GM19395 (cell line): ENCODE results near the gene ADGRL3.
"Not testable (repeated sequence)": the region's sequence is repeated elsewhere in the genome, so short reads cannot be mapped to it uniquely, and the experiment has no call there.

Source experiments
- ATAC-seq: cut with Tn5 transposase; IDR thresholded peaks from one replicate; pipeline ENCODE4 v1.9.1; 2021; ENCODE audit warnings: mild to moderate bottlenecking, moderate library complexity; ENCODE audit not compliant: unreplicated experiment

ADGRL3 gene

DNA sequence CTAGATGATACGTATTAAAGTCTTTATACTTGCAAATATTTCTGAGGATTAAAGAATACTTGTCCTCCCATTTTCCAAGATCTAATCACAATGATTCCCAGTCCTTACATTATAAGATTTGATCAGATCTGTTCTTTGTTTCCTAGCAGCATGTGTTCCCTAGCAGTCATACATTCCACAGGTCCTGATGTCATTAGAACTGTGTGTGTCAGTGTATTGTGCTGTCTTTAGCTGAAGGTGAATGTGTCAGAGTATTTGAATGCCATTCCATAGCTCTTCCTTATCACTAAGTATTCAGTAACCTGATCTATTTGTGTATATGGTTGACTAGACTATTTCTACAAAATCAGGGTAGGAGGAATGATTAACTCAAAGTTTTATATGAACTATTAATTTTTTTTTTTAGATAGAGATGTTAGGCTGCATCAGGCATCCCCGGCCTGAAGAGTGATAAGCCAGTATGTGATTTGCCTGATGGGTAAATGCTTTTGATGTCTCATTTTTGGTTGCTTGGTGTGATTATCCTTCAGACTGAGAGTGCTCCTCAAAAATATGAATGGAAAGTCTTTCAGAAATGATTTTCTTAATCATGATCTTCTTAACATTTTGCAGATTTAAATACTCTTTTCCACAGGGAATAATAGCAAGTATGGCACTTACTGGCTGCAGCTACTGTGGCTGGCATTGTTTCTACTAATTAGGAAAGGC, 4.4 kb downstream of the ADGRL3 start:
- ATAC-seq: no peak

DNA sequence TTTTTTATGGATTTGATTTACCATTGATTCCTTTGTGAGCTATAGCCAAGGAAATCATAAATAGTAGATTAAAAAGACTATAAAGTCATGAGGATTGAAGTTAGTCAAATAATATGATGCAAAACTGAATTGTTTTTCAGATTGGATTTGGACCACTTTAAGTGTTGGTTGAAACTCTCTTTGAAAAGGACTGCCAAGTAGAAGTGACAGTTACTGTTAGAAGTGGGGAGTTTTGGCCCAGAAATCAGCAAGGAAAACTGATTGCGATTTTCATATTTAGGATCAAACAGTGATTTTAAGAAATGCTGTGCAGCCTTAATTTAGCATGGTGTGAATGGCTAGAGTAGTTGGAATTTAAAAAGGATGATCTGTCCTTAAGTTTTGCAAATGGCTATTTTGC, 4.9 kb downstream of the ADGRL3 start:
- no peak for ATAC-seq

DNA sequence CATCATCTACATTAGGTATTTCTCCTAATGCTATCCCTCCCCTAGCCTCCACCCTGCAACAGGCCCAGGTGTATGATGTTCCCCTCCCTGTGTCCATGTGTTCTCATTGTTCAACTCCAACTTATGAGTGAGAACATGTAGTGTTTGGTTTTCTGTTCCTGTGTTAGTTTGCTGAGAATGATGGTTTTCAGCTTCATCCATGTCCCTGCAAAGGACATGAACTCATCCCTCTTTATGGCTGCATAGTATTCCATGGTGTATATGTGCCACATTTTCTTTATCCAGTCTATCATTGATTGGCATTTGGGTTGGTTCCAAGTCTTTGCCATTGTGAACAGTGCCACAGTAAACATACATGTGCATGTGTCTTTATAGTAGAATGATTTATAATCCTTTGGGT, 7.0 kb downstream of the ADGRL3 start:
- ATAC-seq: not testable (repeated sequence)

DNA sequence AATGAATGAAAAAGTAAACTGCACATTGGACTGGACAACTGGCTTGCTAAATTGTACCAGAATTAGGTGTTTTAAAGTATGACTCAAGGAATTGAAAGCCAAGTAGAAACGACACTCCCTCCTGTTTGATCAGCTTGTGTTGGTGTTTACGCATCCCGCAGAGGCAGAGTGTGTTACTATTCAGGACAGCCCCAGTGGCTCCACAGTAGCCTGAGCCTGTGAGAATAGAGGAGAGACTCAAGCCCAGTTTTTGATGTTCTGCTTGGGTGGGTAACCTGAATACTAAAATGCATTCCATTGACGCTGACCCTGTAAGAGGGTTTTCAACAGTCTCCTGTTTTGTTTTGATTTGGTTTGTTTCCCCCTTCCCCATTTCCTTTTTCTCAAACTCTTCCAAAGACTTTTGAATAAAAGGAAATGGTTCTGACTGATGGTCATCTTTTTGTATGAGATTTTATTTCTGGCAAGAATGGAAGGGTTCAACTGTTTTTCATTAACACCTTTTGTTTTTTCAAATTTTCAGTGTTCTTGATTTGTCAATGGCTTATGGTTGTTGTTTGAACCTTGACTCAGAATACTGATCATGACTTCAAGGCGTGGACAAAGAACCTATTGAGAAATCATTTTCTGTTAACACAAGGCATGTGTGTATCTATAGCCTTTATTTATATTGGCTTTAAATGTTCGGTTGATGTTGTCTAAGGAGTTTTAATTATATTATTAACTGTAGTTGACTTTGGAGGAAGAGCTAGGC, 10.2 kb downstream of the ADGRL3 start:
- ATAC-seq: no peak

DNA sequence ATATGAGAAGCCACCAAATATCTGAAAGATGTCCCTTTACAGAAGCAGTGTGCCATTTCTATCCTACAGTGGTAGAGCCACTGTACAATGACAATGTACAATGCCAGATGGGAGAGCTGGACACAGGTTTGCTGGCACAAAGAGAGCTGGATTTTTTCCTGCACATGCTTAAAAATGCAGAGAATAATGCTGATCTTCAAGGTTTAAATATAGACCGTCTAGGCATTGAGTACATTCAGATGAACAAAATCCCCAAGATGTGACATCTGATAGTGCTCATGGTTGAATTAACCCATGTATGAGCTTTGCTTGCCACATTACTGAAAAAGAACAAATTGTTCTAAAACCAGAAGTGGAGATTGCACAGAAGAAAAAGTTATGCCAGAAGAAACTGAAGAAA, 11.7 kb downstream of the ADGRL3 start:
- ATAC-seq: no peak

DNA sequence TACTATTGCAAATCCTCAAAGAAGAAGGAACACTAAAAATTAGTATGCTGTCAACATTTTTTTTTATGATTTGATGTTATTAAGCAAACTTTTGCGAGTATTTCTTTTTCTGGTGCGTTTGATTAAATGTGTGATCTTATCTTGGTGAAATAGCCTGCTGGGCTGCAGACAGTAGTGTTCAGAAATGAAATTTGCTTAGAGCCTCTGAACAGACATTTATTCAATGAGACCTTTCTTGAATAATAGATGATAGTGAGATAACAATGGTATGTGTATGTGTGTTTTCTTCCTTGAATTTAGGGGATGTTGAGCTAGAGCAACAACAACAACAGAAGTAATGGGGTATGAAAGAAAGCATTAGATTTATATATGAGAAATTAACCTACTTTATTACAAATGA, 12.7 kb downstream of the ADGRL3 start:
- ATAC-seq: no peak

DNA sequence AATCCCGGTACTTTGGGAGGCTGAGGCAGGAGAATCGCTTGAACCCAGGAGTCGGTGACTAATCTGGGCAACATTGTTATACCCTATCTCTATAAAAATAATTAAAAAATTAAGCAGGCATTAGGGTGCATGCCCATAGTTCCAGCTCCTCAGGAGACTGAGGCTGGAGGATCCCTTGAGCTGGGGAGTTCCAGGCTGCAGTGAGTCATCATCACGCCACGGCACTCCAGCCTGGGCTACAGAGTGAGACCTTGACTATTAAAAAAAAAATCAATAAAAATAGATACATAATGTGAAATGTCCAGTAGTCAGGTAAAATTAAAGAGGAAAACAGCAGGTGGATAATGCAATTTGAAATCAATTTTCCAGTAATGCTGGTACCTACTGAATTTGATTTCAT, 14.6 kb downstream of the ADGRL3 start:
- ATAC-seq: no peak

DNA sequence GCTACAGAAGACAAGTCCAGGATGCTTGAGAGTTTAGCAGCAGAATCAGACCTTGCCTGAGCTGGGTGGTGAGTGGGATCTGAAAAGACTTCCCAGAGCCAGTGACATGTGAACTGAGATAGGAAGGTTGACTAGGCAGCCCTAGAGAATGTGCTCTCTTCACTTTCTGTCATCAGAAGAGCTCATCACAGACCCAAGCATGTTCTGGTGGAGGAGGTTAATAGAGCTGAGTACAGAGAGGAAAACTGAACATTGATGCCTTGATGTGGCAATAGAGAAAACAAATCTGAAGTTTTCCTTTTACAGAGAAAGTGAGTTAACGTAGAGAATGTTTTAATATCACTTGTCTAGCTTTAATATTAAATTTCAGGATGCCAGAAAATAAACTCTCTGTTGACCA, 17.1 kb downstream of the ADGRL3 start:
- no peak for ATAC-seq

DNA sequence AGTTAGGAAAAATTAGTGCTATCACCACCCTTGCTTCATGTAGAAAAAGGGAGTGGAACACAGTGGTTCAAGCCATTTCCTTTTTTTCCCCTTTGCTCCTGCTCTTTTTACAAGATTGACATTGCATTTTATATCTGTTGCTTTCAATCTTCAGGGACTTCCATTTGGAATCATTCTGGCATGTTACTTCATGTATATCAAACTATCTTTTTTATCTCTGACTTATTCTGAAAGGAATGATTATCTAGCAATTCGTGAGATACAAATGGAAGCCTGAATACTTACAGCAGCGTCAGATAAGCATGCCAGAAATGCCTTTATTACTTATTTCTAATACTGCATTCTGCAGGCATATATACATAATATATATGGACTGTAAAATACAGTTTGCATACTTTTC, 20.4 kb downstream of the ADGRL3 start:
- ATAC-seq: no peak

DNA sequence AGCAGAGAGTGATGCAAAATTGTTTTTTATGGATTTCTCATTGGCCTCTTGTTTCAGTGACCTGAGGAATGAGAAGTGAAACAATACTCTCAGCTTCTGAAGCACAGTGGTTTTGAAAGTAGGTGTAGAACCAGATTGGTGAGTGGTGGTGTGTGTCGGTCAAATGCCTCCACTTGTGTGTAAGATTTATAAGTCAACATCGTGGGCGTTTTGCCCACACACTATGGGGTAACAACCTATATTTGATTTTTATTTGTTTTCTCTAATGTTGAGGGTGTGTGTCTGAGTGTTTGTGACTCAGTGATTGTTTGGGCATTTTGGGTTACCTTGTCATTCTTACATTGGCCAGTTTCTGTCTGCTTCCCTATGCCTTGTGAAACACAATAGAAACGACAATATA, 23.3 kb downstream of the ADGRL3 start:
- ATAC-seq: no peak

DNA sequence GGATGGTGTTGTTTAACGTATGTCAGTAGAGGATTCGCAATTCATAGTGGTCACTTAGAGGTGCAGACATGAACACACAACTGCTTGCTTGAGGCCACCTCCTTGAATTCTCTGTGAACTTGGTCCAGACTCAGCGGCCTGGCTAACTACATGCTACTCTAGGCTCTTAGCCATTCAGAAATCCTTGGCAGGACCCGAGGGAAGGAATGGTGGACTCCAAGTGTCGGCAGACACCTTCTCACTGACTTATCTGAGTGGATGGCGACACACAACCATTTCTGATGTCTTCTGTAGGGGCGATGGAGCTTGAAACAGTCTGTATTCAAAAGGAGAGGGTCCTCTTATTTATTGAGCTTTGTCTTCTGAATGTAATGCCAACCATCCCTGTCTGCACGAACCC, 24.4 kb downstream of the ADGRL3 start:
- no peak for ATAC-seq

DNA sequence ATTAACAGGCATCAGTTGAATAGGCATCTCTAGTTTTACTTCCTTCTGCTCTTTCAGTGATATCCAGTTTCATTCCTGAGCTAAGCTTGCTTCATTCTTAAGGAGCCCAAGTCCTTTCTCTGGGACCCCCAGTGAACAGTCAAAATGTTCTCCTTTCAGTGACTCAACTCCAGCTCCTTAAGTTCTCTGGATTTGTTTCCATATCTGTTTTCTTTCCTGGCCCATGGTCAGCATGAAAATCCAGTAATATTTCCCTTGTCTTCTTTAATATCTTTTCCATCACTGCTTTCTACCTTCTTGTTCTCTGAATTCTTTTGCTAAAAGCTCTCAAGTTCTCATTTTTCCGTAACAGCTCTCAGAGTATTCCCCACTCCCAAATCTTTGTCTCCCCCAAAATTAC, 25.5 kb downstream of the ADGRL3 start:
- no peak for ATAC-seq

DNA sequence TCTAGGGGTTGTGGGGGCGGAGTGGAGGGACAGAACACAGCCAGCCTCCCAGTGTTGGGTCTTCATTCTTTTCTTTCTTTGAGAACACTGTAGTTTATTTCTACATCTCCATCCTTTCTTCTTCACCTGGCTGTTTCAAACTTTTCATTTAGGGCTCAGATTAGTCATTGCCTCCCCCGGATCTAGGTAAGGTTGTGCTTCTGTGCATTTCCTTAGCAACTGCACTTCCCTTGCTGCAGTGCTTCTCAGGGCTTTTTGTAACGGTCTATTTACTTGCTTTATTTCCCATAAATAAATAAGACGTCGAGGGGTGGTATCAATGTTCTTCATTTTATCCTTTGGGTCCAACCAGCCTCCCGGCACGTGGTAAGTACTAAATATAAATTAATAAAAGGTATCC, 31.3 kb downstream of the ADGRL3 start:
- ATAC-seq: no peak

DNA sequence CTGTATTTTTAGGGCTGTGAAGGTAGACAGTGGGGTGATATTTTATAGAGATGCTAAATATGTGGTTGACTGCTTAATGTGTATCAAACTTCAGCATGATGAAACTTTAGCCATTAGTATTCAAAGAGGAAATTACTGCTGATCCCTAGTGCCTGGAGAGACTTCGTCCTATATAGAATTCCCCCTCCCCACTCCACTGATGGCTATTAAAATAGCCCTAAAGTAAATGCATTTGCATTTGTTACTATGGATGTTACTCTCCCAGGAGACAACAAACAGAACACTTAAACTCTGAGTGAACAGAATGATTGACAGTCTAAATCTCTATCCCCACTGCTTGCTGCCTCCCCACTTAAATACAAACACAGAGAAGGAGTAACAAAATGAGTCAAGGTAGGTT, 39.1 kb downstream of the ADGRL3 start:
- ATAC-seq: no peak

DNA sequence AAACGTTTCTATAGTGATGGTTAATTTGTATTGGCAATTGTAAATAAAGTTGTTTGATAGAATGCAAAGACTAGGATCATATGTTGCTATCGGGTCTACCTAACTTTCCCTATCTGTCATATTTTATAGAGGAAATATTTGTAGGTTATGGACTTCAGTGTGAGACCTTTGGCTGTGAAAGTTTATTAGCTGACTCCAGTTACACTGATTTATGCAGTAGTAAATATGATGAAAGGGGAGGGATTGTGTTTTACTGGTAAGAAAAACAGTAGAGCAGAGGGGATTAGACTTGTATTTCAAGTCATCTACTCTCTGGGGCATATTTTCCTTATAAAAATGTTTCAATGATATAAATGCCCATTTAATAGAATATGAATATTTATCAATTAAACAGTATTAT, 43.8 kb downstream of the ADGRL3 start:
- no peak for ATAC-seq

DNA sequence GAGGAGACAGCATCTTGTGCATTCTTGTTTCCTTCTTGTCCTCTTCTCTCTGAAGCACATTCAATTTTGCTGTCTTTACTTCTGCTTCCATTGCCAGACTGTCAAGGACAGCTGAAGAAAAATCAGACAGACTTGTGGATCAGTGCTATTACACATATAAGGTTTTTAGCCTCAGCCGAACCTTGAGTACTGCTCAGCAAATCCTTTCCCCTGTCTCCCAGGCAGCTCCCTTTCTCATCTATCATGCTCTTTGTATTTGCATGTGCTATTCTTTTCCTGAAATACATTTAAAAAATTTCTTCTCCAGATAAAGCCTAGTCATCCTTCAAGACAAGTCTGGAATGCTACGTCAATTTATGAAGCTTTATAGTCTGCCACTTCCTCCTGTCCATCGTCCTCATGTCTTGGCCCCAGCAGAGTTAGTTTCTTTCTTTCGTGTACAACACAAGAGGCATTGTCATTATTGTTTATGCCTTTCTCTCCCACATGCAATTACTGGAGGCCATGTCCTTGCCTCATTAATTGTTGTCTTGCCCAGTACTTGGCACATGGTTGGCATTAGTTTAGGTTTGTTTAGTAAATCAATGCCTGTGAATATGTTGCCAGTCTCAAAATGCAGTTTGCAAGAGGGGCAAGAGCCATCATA, 45.1 kb downstream of the ADGRL3 start:
- no peak for ATAC-seq

DNA sequence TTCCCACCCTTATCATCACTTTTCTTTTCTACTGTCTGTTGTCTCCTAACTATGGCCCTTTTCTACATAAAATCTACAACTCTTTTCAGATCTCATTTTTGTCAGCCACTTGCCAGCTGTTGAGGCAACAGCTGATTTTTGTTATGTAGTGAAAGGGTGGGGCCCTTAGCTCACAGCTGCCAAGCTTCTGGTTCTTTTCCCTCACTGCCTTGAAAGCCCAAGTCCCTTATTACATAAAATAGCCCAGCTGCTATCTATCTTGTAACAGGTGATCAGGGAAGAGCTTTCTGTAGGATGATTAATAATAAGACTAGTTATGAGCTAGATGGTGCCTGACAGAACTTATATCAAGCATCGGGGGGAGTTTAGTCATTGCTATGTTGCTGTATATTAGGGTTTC, 45.9 kb downstream of the ADGRL3 start:
- ATAC-seq: no peak

DNA sequence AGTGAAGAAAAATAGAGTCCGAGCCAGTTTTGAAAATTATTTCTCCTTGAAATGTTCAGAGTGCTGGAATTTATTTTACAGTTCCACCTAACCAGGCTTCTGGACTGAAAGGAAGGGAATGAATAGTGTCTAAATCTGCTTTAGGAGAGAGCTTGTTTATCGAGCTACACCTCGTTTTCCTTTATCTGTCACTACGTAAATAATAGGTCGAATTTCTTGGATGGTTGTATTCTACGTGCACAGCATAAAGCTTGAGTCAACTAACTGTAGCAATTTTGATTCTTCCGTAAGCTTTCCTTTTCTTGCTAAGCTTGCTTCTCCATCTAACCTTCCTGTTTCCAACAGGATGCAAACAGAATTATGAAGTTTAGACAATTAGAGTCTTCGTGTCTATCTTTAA, 48.6 kb downstream of the ADGRL3 start:
- ATAC-seq: no peak

DNA sequence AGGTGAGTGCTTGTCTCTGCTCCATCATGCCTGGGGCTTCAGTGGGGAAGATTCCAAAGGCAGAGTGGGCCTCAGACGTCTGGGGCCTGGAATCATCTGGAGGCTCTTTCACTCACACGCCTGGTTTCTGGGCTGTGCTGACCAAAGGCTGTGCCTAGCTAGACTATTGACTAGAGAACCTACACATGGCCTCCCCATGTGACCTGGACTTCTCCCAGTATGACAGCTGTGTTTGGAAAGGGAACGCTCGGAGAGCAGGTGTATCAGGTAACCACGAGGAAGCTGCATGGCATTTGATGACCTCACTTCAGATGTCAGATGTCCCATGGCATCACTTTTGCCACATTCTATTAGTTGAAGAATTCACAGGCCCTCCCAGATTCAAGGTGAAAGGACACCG, 51.0 kb downstream of the ADGRL3 start:
- ATAC-seq: no peak

DNA sequence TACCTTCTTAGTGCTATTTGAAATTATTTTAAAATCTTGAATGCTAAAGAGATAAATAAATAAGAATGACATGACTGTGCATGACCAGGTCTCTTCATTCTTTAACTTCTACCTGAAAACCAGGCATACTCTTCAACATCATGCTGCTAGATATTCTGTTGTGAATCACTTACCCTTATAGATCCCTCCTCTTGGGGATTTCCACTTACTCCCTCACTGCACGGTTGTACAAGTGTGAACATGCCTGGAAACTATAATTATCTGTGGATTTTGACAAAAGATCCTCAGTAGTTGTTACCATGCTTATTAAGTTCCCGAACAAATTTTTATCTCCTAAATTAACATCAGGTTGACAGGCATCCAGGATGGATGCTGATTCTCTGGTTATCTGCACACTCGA, 54.3 kb downstream of the ADGRL3 start:
- ATAC-seq: no peak

DNA sequence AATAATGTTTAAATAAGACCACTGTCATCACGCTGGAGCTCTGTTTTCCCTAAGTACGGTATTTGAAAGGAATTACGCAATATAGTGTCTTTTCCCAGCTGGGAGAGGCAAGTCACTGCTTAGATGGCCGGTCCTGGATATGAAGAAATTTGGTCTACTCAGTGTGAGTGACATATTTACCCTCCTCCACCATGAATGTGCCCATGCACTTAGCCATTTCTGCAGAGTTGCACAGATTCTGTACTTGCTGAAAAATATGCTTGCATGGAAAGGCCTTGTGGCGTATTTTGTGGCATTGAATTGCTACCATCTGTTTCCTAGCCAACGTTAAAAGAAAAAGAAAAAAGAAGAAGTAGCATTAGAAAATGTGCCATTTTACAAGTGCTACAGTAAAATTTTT, 73.1 kb downstream of the ADGRL3 start:
- ATAC-seq: no peak

DNA sequence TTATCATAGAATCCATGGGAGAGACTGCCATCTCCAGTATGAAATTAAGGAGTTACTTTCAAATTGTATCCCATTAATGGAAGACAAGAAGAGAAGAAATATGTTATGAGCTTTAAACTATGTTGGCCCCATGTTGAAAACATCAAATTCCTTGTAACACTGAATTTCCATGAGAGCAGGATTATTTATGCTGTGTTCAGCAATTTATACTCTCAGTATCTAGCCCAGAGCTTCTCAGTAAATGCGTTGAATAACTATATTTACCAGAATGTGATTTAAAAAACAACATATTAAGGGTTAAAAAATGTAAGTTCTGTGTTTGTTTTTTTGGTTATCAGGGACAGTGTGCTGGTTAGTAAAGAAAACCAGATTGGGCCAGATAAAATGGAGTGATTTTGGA, 74.2 kb downstream of the ADGRL3 start:
- ATAC-seq: no peak
